ENCODE measurements around the gene KIR3DL1. TPM values are rescaled to one million over a fixed set of nuclear protein-coding genes. Genes with fewer than 3 reads are reported as not detected.
"Not testable (repeated sequence)": the region's sequence is repeated elsewhere in the genome, so short reads cannot be mapped to it uniquely, and the experiment has no call there.

The KIR3DL1 gene
- total RNA-seq, 1 donor from 2014 or later = not detected

- H3K4me1 Mint-ChIP-seq (ENCODE audit: unreplicated experiment); H3K9me3 Mint-ChIP-seq; H3K27ac Mint-ChIP-seq; H3K36me3 Mint-ChIP-seq; H3K27me3 Mint-ChIP-seq; DNase-seq (ENCODE audit: extremely low spot score, unreplicated experiment); H3K4me3 Mint-ChIP-seq: not testable (repeated sequence)
Measured at GRCh38 chr19:54835126-54835525, 18.9 kb downstream of the KIR3DL1 start.

- H3K4me3 Mint-ChIP-seq; DNase-seq (ENCODE audit: extremely low spot score, unreplicated experiment); H3K36me3 Mint-ChIP-seq; H3K27me3 Mint-ChIP-seq; H3K27ac Mint-ChIP-seq; H3K9me3 Mint-ChIP-seq; H3K4me1 Mint-ChIP-seq (ENCODE audit: unreplicated experiment): not testable (repeated sequence)
Measured at GRCh38 chr19:54837522-54837921, 21.3 kb downstream of the KIR3DL1 start.

- H3K27ac Mint-ChIP-seq, H3K4me3 Mint-ChIP-seq: not testable (repeated sequence)
- H3K9me3 Mint-ChIP-seq = peaks cover 10% of the 10 kb centered on the region
Measured at GRCh38 chr19:54843171-54843570, 26.9 kb downstream of the KIR3DL1 start.

DNA sequence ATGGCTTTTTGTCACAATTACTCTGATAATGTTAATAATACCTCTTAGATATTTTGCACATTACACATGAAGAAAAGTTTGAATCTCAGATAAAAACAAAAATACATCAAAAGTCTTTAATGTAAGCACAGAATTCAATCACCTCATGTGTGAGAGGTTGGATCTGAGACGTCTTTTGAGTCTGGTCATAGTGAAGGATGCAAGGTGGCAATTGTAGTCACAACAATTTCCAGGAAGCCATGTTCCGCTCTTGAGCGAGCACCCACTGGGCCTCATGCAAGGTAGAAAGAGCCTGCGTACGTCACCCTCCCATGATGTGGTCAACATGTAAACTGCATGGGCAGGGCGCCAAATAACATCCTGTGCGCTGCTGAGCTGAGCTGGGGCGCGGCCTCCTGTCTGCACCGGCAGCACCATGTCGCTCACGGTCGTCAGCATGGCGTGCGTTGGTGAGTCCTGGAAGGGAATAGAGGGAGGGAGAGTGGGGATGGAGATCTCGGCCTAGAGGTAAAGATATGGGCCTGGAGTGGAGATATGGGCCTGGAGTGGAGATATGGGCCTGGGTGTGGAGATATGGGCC lies 33.9 kb downstream of the KIR3DL1 start, which contains the start of gene KIR3DL2:
TSS of gene KIR3DL2 (plus strand) at position 383 of the 580 bp plus-strand sequence. CDS start at position 416, 33 bp downstream.
- H3K9me3 Mint-ChIP-seq = peaks cover 13% of the 10 kb centered on the region
- not testable (repeated sequence) for H3K4me1 Mint-ChIP-seq (ENCODE audit: unreplicated experiment); H3K36me3 Mint-ChIP-seq

More at GRCh38 chr19:54843171-54843570, 26.9 kb downstream of the KIR3DL1 start:
- not testable (repeated sequence) for H3K27me3 Mint-ChIP-seq; H3K36me3 Mint-ChIP-seq; DNase-seq (ENCODE audit: extremely low spot score, unreplicated experiment); H3K4me1 Mint-ChIP-seq (ENCODE audit: unreplicated experiment)

DNA sequence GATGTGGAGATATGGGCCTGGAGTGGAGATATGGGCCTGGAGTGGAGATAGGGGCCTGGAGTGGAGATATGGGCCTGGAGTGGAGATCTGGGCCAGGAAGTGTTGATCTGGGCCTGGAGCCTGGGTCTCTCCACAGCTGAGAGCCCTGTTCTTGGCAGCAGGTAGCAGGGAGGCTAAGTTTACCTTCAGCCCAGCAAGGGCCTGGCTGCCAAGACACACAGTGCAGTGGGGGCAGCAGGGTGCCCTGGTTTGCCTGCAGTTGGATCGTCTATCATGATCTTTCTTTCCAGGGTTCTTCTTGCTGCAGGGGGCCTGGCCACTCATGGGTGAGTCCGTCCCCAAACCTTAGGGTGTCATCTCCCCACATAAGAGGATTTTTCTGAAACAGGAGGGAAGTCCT lies 34.7 kb downstream of the KIR3DL1 start:
- H3K4me1 Mint-ChIP-seq (ENCODE audit: unreplicated experiment) = no peaks in the 10 kb centered on the region
- no peaks in the 10 kb centered on the region for H3K36me3 Mint-ChIP-seq
- TF ChIP-seq, protein P1, sequence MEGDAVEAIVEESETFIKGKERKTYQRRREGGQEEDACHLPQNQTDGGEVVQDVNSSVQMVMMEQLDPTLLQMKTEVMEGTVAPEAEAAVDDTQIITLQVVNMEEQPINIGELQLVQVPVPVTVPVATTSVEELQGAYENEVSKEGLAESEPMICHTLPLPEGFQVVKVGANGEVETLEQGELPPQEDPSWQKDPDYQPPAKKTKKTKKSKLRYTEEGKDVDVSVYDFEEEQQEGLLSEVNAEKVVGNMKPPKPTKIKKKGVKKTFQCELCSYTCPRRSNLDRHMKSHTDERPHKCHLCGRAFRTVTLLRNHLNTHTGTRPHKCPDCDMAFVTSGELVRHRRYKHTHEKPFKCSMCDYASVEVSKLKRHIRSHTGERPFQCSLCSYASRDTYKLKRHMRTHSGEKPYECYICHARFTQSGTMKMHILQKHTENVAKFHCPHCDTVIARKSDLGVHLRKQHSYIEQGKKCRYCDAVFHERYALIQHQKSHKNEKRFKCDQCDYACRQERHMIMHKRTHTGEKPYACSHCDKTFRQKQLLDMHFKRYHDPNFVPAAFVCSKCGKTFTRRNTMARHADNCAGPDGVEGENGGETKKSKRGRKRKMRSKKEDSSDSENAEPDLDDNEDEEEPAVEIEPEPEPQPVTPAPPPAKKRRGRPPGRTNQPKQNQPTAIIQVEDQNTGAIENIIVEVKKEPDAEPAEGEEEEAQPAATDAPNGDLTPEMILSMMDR (conservative IDR thresholded peaks at IDR 0.05) = no peak
- no peaks in the 10 kb centered on the region for H3K27me3 Mint-ChIP-seq
- DNase-seq (ENCODE audit: extremely low spot score, unreplicated experiment) = no peak
- no peak overlapping the region for H3K4me3 Mint-ChIP-seq
- peaks cover 14% of the 10 kb centered on the region for H3K9me3 Mint-ChIP-seq
- no peak overlapping the region for H3K27ac Mint-ChIP-seq

More for the DNA sequence above, 33.9 kb downstream of the KIR3DL1 start, which contains the start of gene KIR3DL2:
- not testable (repeated sequence) for H3K27me3 Mint-ChIP-seq; H3K4me3 Mint-ChIP-seq; H3K27ac Mint-ChIP-seq; DNase-seq (ENCODE audit: extremely low spot score, unreplicated experiment)

DNA sequence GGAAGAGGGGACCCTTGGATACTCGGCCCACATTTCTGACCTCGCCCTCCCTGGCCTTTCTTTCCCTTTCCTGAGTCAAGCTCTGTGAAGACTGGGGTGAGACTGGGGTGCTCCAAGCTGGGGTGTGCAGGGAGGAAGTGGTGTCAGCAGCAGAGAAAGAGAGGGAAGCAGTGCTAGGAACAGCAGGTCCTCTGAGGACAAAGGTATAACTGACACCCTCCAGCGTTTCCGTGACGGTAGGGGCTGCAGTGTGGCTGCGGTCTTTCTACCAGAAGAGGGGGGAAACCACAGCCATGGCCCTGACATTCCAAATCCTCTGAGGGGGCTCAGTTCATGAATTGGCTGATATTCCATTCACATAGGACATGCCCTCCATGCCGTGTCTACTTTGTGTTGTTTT lies 35.1 kb downstream of the KIR3DL1 start:
- TF ChIP-seq, protein P1 (conservative IDR thresholded peaks at IDR 0.05) = no peak
- Mint-ChIP-seq H3K4me1 (ENCODE audit: unreplicated experiment) (no peaks in the 10 kb centered on the region), H3K4me3 (no peak overlapping the region), H3K27ac (no peak overlapping the region), H3K27me3 (no peaks in the 10 kb centered on the region), H3K36me3 (no peaks in the 10 kb centered on the region), H3K9me3 (peaks cover 14% of the 10 kb centered on the region)
- no peak for DNase-seq (ENCODE audit: extremely low spot score, unreplicated experiment)

GRCh38 chr19:54855241-54855640 lies 39.0 kb downstream of the KIR3DL1 start:
- not testable (repeated sequence) for H3K27me3 Mint-ChIP-seq; H3K9me3 Mint-ChIP-seq; H3K4me1 Mint-ChIP-seq (ENCODE audit: unreplicated experiment); H3K36me3 Mint-ChIP-seq; H3K27ac Mint-ChIP-seq; DNase-seq (ENCODE audit: extremely low spot score, unreplicated experiment); H3K4me3 Mint-ChIP-seq

GRCh38 chr19:54858476-54858875 lies 42.2 kb downstream of the KIR3DL1 start:
- not testable (repeated sequence) for H3K9me3 Mint-ChIP-seq; DNase-seq (ENCODE audit: extremely low spot score, unreplicated experiment); H3K36me3 Mint-ChIP-seq; H3K4me3 Mint-ChIP-seq; H3K4me1 Mint-ChIP-seq (ENCODE audit: unreplicated experiment); H3K27me3 Mint-ChIP-seq; H3K27ac Mint-ChIP-seq

DNA sequence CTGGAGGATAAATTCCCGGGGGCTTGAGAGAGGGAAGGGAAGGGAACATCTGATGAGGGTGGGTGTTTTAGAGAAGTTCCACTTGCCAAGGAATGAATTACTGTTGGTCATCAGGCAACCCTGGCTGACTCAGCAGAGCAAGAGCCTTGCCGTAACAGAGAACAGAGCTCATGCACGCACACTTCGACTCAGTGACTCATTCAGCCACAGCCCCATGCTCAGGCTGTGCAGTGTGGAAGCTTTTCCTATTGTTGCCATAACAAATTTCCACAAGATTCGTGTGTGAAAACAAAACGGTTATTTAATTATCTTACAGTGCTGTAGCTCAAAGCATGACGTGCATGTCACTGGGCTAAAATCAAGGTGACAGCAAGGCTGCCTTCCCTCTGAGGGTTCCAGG lies 43.2 kb downstream of the KIR3DL1 start:
- not testable (repeated sequence) for H3K9me3 Mint-ChIP-seq; H3K4me1 Mint-ChIP-seq (ENCODE audit: unreplicated experiment); H3K4me3 Mint-ChIP-seq; H3K27ac Mint-ChIP-seq; DNase-seq (ENCODE audit: extremely low spot score, unreplicated experiment); H3K27me3 Mint-ChIP-seq; H3K36me3 Mint-ChIP-seq

DNA sequence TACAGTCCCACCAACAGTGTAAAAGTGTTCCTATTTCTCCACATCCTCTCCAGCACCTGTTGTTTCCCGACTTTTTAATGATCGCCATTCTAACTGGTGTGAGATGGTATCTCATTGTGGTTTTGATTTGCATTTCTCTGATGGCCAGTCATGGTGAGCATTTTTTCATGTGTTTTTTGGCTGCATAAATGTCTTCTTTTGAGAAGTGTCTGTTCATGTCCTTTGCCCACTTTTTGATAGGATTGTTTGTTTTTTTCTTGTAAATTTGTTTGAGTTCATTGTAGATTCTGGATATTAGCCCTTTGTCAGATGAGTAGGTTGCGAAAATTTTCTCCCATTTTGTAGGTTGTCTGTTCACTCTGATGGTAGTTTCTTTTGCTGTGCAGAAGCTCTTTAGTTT lies 47.2 kb downstream of the KIR3DL1 start:
- not testable (repeated sequence) for H3K4me3 Mint-ChIP-seq; H3K27ac Mint-ChIP-seq; H3K9me3 Mint-ChIP-seq; H3K36me3 Mint-ChIP-seq; DNase-seq (ENCODE audit: extremely low spot score, unreplicated experiment); H3K4me1 Mint-ChIP-seq (ENCODE audit: unreplicated experiment); H3K27me3 Mint-ChIP-seq
